Spleen (tissue), 7 donors: ENCODE data around the gene RAD23B.

Experiments used
- POLR2A ChIP-seq, 3 donors: fragments of 450-650 bp; IDR thresholded peaks; one replicate each; pipeline ENCODE4 v1.5.1; 2017; ENCODE audit warnings: antibody characterized with exemption in 3 of 3, mild to moderate bottlenecking in 1 of 3
- POLR2AphosphoS5 ChIP-seq, 3 donors: sonication (generic); formaldehyde crosslinking; IDR thresholded peaks; one replicate each; pipeline ENCODE4 v1.5.1; 2017; ENCODE audit warnings: antibody characterized with exemption in 3 of 3
- TF ChIP-seq, protein P1 (sequence below), 11 experiments: fragments of 200-600 bp in 7 of 11; fragments of 450-650 bp in 4 of 11; sonication (generic) in 4 of 11; IDR thresholded peaks in 8 of 11; conservative IDR thresholded peaks in 3 of 11; 1 replicate in 7 of 11; 2 replicates in 4 of 11; pipeline versions ENCODE4 v1.4.0 to v1.8.0; 2016 to 2021; ENCODE audit warnings: antibody characterized with exemption in 11 of 11, inconsistent platforms in 4 of 11, mild to moderate bottlenecking in 1 of 11
- donor health status: DM: no; HTN: no; CAD: no; lungs with moderate emphysema.
- donor health status: DM: no; HTN: no; CAD: no.
- donor health status: DM: no; HTN: no; CAD: no.

DNA sequence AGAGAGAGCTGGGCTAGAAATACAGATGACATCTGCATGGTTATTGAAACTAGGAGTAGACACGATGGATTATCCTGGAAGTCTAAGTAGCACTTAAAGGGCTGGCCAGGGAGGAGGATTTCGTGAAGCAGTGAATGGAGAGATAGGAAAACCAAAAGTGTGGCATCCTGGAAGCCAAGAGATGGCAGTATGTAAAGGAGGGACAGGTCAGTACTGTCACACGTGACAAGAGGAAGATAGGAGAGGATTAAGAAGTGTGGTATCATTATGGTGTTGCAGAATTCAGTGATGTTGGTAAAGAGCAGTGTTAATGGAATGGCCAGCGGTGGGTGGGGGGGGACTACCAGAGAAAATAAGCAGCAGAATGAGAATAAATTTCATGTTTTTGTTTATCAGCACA, 11.7 kb downstream of the RAD23B start:
- TF ChIP-seq, protein P1, sequence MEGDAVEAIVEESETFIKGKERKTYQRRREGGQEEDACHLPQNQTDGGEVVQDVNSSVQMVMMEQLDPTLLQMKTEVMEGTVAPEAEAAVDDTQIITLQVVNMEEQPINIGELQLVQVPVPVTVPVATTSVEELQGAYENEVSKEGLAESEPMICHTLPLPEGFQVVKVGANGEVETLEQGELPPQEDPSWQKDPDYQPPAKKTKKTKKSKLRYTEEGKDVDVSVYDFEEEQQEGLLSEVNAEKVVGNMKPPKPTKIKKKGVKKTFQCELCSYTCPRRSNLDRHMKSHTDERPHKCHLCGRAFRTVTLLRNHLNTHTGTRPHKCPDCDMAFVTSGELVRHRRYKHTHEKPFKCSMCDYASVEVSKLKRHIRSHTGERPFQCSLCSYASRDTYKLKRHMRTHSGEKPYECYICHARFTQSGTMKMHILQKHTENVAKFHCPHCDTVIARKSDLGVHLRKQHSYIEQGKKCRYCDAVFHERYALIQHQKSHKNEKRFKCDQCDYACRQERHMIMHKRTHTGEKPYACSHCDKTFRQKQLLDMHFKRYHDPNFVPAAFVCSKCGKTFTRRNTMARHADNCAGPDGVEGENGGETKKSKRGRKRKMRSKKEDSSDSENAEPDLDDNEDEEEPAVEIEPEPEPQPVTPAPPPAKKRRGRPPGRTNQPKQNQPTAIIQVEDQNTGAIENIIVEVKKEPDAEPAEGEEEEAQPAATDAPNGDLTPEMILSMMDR (IDR thresholded peaks at IDR 0.05 in 8 of 11, conservative IDR thresholded peaks at IDR 0.05 in 3 of 11): no peak
- TF ChIP-seq POLR2AphosphoS5 (IDR thresholded peaks at IDR 0.05) (no peak), POLR2A (IDR thresholded peaks at IDR 0.05) (no peak)
